IMR-90 (cell line): ENCODE results near the gene SPACA7. TPM values are rescaled to one million over a fixed set of nuclear protein-coding genes. Genes with fewer than 3 reads are reported as not detected.

Experiments used
- ATAC-seq: fragments of 200-7000 bp; cut with Tn5 transposase; 2 replicates; pipeline ENCODE4 v1.9.1; 2020; ENCODE audit warnings: low read depth, mild to moderate bottlenecking, moderate library complexity
- BruUV-seq: library from RNA; stranded (reverse); fragments of 400-500 nt; replicated peaks from 2 replicates; lab custom pipeline; 2021; lab: Mats Ljungman, UMichigan
- CTCF ChIA-PET: fragments of 300-600 bp; formaldehyde crosslinking; extraction: SDS; loops from one replicate; lab custom pipeline; 2021; ENCODE audit warnings: antibody characterized with exemption; lab: Yijun Ruan, JAX
- POLR2A ChIA-PET: fragments of 300-600 bp; sonication (Branson Sonifier 250); formaldehyde crosslinking; loops from one replicate; lab custom pipeline; 2022; ENCODE audit warnings: antibody characterized with exemption; ENCODE audit not compliant: unreplicated experiment; lab: Charles Lee
- DNase-seq: peaks from one replicate; pipeline ENCODE4 v3.0.0; 2013
- H2AFZ ChIP-seq: replicated peaks from 2 replicates; pipeline ENCODE3; 2013; ENCODE audit warnings: low read length, mild to moderate bottlenecking; ENCODE audit not compliant: poor library complexity
- H2AK5ac ChIP-seq: 2 replicates; pipeline ENCODE4 v1.6.1; 2013; ENCODE audit warnings: low read depth, low read length, inconsistent platforms
- H2AK9ac ChIP-seq: replicated peaks from 2 replicates; pipeline ENCODE3; 2013; ENCODE audit warnings: mild to moderate bottlenecking, low read depth, low read length, moderate library complexity; ENCODE audit not compliant: poor library complexity
- H2BK120ac ChIP-seq: 2 replicates; pipeline ENCODE4 v1.6.1; 2013; ENCODE audit warnings: low read depth, low read length, inconsistent platforms
- H2BK15ac ChIP-seq: 3 replicates; pipeline ENCODE4 v1.6.1; 2013; ENCODE audit warnings: low read depth, low read length, inconsistent platforms
- H2BK20ac ChIP-seq: 2 replicates; pipeline ENCODE4 v1.6.1; 2013; ENCODE audit warnings: low read depth, mild to moderate bottlenecking, inconsistent platforms, low read length, moderate library complexity
- H2BK5ac ChIP-seq: 2 replicates; pipeline ENCODE4 v1.6.1; 2013; ENCODE audit warnings: mild to moderate bottlenecking, low read depth, low read length, inconsistent platforms; ENCODE audit not compliant: poor library complexity, severe bottlenecking
- H3K14ac ChIP-seq: replicated peaks from 2 replicates; pipeline ENCODE4 v1.6.1; 2013; ENCODE audit warnings: low read depth, low read length, inconsistent platforms
- H3K18ac ChIP-seq: 2 replicates; pipeline ENCODE4 v1.6.1; 2013; ENCODE audit warnings: low read depth, low read length, control low read depth
- H3K23ac ChIP-seq: 2 replicates; pipeline ENCODE4 v1.6.1; 2013; ENCODE audit warnings: low read depth, low read length, inconsistent platforms
- H3K27ac ChIP-seq: 2 replicates; pipeline ENCODE4 v1.5.1; 2013; ENCODE audit warnings: mild to moderate bottlenecking, control low read depth, low read length; ENCODE audit not compliant: insufficient read depth
- H3K27me3 ChIP-seq: 2 replicates; pipeline ENCODE4 v1.6.1; 2013; ENCODE audit warnings: low read length; ENCODE audit not compliant: control insufficient read depth, insufficient read depth
- H3K36me3 ChIP-seq: 2 replicates; pipeline ENCODE4 v1.6.1; 2013; ENCODE audit warnings: low read length, mixed read lengths; ENCODE audit not compliant: control insufficient read depth, insufficient read depth
- H3K4ac ChIP-seq: 2 replicates; pipeline ENCODE4 v1.6.1; 2013; ENCODE audit warnings: low read depth, low read length, inconsistent platforms
- H3K4me1 ChIP-seq: 2 replicates; pipeline ENCODE4 v1.6.1; 2013; ENCODE audit warnings: low read length, mixed read lengths; ENCODE audit not compliant: control insufficient read depth, insufficient read depth
- H3K4me2 ChIP-seq: 2 replicates; pipeline ENCODE4 v1.6.1; 2013; ENCODE audit warnings: low read depth, mild to moderate bottlenecking, control low read depth, low read length, moderate library complexity
- H3K4me3 ChIP-seq: 2 replicates; pipeline ENCODE4 v1.5.1; 2013; ENCODE audit warnings: low read depth, mild to moderate bottlenecking, control low read depth, low read length, moderate library complexity; ENCODE audit not compliant: insufficient read depth
- H3K56ac ChIP-seq: 2 replicates; pipeline ENCODE4 v1.6.1; 2013; ENCODE audit warnings: low read length, inconsistent platforms; ENCODE audit not compliant: insufficient read depth; ENCODE audit errors: extremely low read depth
- H3K79me1 ChIP-seq, 2 experiments: 2 replicates each; pipeline ENCODE4 v1.6.1; 2013; ENCODE audit warnings: low read length in 2 of 2, inconsistent platforms in 1 of 2, low read depth in 1 of 2
- H3K9ac ChIP-seq: 2 replicates; pipeline ENCODE4 v1.6.1; 2013; ENCODE audit warnings: low read depth, low read length, control low read depth
- H3K9me1 ChIP-seq: 2 replicates; pipeline ENCODE4 v1.6.1; 2013; ENCODE audit warnings: low read length, inconsistent platforms; ENCODE audit not compliant: insufficient read depth
- H3K9me3 ChIP-seq: 2 replicates; pipeline ENCODE4 v1.6.1; 2013; ENCODE audit warnings: low read length; ENCODE audit not compliant: control insufficient read depth, insufficient read depth
- H4K20me1 ChIP-seq: 2 replicates; pipeline ENCODE4 v1.6.1; 2013; ENCODE audit warnings: low read length, inconsistent platforms; ENCODE audit not compliant: insufficient read depth
- H4K5ac ChIP-seq: 2 replicates; pipeline ENCODE4 v1.6.1; 2013; ENCODE audit warnings: mild to moderate bottlenecking, low read depth, low read length, control low read depth
- H4K8ac ChIP-seq, 2 experiments: 2 replicates each; pipeline ENCODE4 v1.6.1; 2013; ENCODE audit warnings: low read depth in 2 of 2, low read length in 2 of 2, control low read depth in 1 of 2, inconsistent platforms in 1 of 2
- H4K91ac ChIP-seq: 2 replicates; pipeline ENCODE4 v1.6.1; 2013; ENCODE audit warnings: low read depth, low read length, inconsistent platforms; ENCODE audit not compliant: insufficient read depth
- BHLHE40 ChIP-seq: fragments of 150-350 bp; IDR thresholded peaks from 2 replicates; pipeline ENCODE4 v1.6.1; 2016; ENCODE audit warnings: mild to moderate bottlenecking, low read depth, low read length
- CEBPB ChIP-seq: IDR thresholded peaks from 2 replicates; pipeline ENCODE4 v1.6.1; 2012; ENCODE audit warnings: low read depth, low read length, improper control_type of control experiment
- CTCF ChIP-seq: conservative IDR thresholded peaks from 2 replicates; pipeline ENCODE4 v1.5.1; 2012; ENCODE audit warnings: mild to moderate bottlenecking, low read depth, low read length, improper control_type of control experiment
- MAZ ChIP-seq: IDR thresholded peaks from 2 replicates; pipeline ENCODE4 v1.6.1; 2012; ENCODE audit warnings: low read depth, mild to moderate bottlenecking, low read length, improper control_type of control experiment, moderate library complexity, borderline replicate concordance
- MXI1 ChIP-seq: IDR thresholded peaks from 2 replicates; pipeline ENCODE4 v1.6.1; 2012; ENCODE audit warnings: low read depth, mild to moderate bottlenecking, low read length, moderate library complexity, borderline replicate concordance
- NFE2L2 ChIP-seq: fragments of 150-350 bp; IDR thresholded peaks from 2 replicates; pipeline ENCODE4 v1.6.1; 2016; ENCODE audit warnings: low read depth, mild to moderate bottlenecking, low read length
- POLR2A ChIP-seq: IDR thresholded peaks from 2 replicates; pipeline ENCODE4 v1.6.1; 2012; ENCODE audit warnings: mild to moderate bottlenecking, low read depth, low read length
- RCOR1 ChIP-seq: IDR thresholded peaks from 2 replicates; pipeline ENCODE4 v1.6.1; 2012; ENCODE audit warnings: mild to moderate bottlenecking, low read length, improper control_type of control experiment; ENCODE audit not compliant: insufficient replicate concordance
- SMC3 ChIP-seq: fragments of 150-350 bp; IDR thresholded peaks from 2 replicates; pipeline ENCODE4 v1.6.1; 2016; ENCODE audit warnings: low read depth, mild to moderate bottlenecking, antibody characterized with exemption, low read length, moderate library complexity
- dilution Hi-C: fragments of 300-500 bp; cut with HindIII; formaldehyde crosslinking; loops from one replicate; pipeline ENCODE4 v1.14.3; 2018; ENCODE audit warnings: low sequenced_read_pairs; ENCODE audit not compliant: unreplicated experiment
- in situ Hi-C: fragments of 300-500 bp; cut with MboI; formaldehyde crosslinking; loops from 3 replicates; pipeline ENCODE4 v1.14.3; 2019; ENCODE audit warnings: low sequenced_read_pairs, inconsistent platforms, mixed read lengths
- intact Hi-C: fragments of 100-400 bp; cut with micrococcal nuclease; formaldehyde crosslinking; loops from 2 replicates; pipeline ENCODE4 v1.10.0; 2022
- polyA plus RNA-seq, 3 experiments: library from polyadenylated mRNA; depleted of rRNA; stranded (reverse); fragments of >200 nt; gene quantifications; 2 replicates each; pipeline ENCODE4 v1.2.3, GENCODE V29; 2012; ENCODE audit warnings: low replicate concordance in 1 of 3
- total RNA-seq: library from RNA; depleted of rRNA; stranded (reverse); fragments of >200 nt; gene quantifications from 2 replicates; pipeline ENCODE4 v1.2.3, GENCODE V29; 2012

SPACA7 gene
- total and polyA plus RNA-seq, 2 of the 4 experiments (the other 2 are of a cell fraction) = not detected

- no peak overlapping the region for H2AK5ac ChIP-seq
- in situ Hi-C loops (no loop called here), intact Hi-C loops (no loop called here), dilution Hi-C loops (no loop called here)
- H3K27ac ChIP-seq = no peak overlapping the region
- no peak overlapping the region for H3K4me3 ChIP-seq
- no peaks in the 10 kb centered on the region for H3K79me1 ChIP-seq
- no peak overlapping the region for H3K4me2 ChIP-seq
- H3K4me1 ChIP-seq = no peaks in the 10 kb centered on the region
- POLR2A ChIA-PET = no interaction called here
- H3K9ac ChIP-seq = no peak overlapping the region
- no TSS peak for BruUV-seq
- H2BK120ac ChIP-seq = no peak overlapping the region
- no peak overlapping the region for H3K56ac ChIP-seq
- no peaks in the 10 kb centered on the region for H3K9me1 ChIP-seq
- CTCF ChIA-PET = no interaction called here
- H4K5ac ChIP-seq = no peak overlapping the region
- no peak overlapping the region for H4K91ac ChIP-seq
- H3K4ac ChIP-seq = no peak overlapping the region
- ATAC-seq = no peak
- no peak overlapping the region for H3K23ac ChIP-seq
- no peak overlapping the region for H4K8ac ChIP-seq
- peaks cover 8% of the 10 kb centered on the region; the same call in 1 of the 2 replicates for H3K9me3 ChIP-seq
- no peak overlapping the region for H3K18ac ChIP-seq
- no peak overlapping the region for H2BK15ac ChIP-seq
- H2AFZ ChIP-seq = no peak overlapping the region
- no peaks in the 10 kb centered on the region for H3K36me3 ChIP-seq
- TF ChIP-seq MXI1 = no peak
- no peak for TF ChIP-seq NFE2L2
- no peak for TF ChIP-seq POLR2A
- TF ChIP-seq MAZ = no peak
- TF ChIP-seq BHLHE40 = no peak
- TF ChIP-seq CTCF = no peak
- TF ChIP-seq SMC3 = no peak
- TF ChIP-seq RCOR1 = no peak
- no peak for TF ChIP-seq CEBPB
- H4K20me1 ChIP-seq = no peaks in the 10 kb centered on the region
- H2AK9ac ChIP-seq = no peak overlapping the region
- H3K27me3 ChIP-seq = no peaks in the 10 kb centered on the region
- H2BK5ac ChIP-seq = no peak overlapping the region
- no peak for DNase-seq
- H2BK20ac ChIP-seq = no peak overlapping the region
- H3K14ac ChIP-seq = no peak overlapping the region
Observed at GRCh38 chr13:112428704-112429103, 52.5 kb downstream of the SPACA7 start.
